ENCODE results near the gene PHEX.

- TF ChIP-seq CTCF (optimal IDR thresholded peaks at IDR 0.05 in 1 of 3, IDR thresholded peaks at IDR 0.05 in 1 of 3, conservative IDR thresholded peaks at IDR 0.05 in 1 of 3; ENCODE audit: extremely low read depth in 1 of 3, insufficient read depth in 2 of 3, low read length in 3 of 3) (no peak), EZH2 (IDR thresholded peaks at IDR 0.05; ENCODE audit: low read length) (no peak)
Measured at GRCh38 chrX:22121161-22121560, 89.0 kb downstream of the PHEX start.
